ENCODE results near the gene LDB2. TPM values are rescaled to one million over a fixed set of nuclear protein-coding genes. Genes with fewer than 3 reads are reported as not detected.

Gene LDB2
- total RNA-seq, 1 donor from 2014 or later = 3.1 TPM

DNA sequence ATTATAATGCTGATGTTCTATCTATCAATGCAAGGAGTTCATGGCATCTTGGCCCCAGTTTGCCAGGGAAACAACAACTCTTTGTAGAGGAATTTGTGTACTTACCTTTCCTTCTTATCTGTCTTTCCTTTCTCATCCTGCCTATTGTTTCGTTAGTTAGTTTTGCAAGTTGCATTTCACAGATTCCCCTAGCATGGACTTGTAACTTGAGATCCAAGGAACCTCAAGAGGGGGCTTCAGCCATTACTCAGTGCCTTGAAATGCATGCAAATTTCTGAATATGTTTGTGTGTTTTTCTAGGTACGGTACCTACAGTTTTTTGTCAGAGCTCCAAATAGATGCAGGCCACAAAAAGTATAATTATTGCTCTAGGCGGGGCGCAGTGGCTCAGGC, 203.6 kb downstream of the LDB2 start:
- TF ChIP-seq, protein P1, sequence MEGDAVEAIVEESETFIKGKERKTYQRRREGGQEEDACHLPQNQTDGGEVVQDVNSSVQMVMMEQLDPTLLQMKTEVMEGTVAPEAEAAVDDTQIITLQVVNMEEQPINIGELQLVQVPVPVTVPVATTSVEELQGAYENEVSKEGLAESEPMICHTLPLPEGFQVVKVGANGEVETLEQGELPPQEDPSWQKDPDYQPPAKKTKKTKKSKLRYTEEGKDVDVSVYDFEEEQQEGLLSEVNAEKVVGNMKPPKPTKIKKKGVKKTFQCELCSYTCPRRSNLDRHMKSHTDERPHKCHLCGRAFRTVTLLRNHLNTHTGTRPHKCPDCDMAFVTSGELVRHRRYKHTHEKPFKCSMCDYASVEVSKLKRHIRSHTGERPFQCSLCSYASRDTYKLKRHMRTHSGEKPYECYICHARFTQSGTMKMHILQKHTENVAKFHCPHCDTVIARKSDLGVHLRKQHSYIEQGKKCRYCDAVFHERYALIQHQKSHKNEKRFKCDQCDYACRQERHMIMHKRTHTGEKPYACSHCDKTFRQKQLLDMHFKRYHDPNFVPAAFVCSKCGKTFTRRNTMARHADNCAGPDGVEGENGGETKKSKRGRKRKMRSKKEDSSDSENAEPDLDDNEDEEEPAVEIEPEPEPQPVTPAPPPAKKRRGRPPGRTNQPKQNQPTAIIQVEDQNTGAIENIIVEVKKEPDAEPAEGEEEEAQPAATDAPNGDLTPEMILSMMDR (IDR thresholded peaks at IDR 0.05; ENCODE audit: partially characterized antibody, unreplicated experiment) = no peak
- no peak for DNase-seq
- Mint-ChIP-seq H3K4me3 (ENCODE audit: unreplicated experiment) (no peak overlapping the region), H3K9me3 (ENCODE audit: unreplicated experiment) (no peaks in the 10 kb centered on the region), H3K27ac (ENCODE audit: unreplicated experiment) (no peak overlapping the region), H3K27me3 (ENCODE audit: unreplicated experiment) (no peaks in the 10 kb centered on the region), H3K4me1 (ENCODE audit: low read depth, unreplicated experiment) (peaks cover 9% of the 10 kb centered on the region), H3K36me3 (ENCODE audit: unreplicated experiment) (no peaks in the 10 kb centered on the region)

DNA sequence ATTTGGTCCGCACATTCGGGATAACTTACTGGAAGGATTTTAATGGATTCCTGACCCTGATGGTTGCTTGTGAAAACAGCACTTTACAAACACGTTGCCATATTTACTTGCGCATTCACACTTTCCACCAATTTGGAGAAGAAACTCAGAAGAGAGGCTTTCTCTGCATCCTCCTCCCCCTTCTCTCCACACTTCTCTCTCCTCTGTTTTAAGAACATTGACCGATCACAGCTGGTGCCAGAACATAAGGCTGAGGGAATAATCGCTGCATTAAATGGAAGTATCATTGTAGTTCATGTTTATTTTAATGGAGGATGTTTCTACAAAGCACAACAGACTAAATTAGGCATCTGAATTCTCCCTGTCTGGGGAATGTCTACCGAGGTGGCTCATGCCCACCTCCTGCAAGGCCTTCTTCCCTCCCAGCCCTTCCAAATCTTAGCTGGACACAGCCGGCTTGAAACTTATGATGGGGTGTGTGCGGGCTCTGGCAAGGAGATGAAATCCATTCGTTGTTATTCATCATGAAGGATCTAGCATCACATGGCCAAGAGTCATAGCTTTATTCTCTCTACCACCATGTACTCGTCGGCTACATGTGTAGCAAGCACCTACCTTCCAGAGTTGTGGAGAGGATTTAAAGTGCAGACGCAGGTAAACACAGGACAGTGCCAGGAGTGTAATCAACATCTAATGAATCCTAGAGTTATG, 204.1 kb downstream of the LDB2 start:
- Mint-ChIP-seq H3K9me3 (ENCODE audit: unreplicated experiment) (no peaks in the 10 kb centered on the region), H3K4me3 (ENCODE audit: unreplicated experiment) (no peak overlapping the region), H3K27me3 (ENCODE audit: unreplicated experiment) (no peaks in the 10 kb centered on the region), H3K27ac (ENCODE audit: unreplicated experiment) (no peak overlapping the region), H3K36me3 (ENCODE audit: unreplicated experiment) (no peaks in the 10 kb centered on the region), H3K4me1 (ENCODE audit: low read depth, unreplicated experiment) (peaks cover 9% of the 10 kb centered on the region)
- DNase-seq = no peak
- TF ChIP-seq, protein P1 (IDR thresholded peaks at IDR 0.05; ENCODE audit: partially characterized antibody, unreplicated experiment) = no peak

DNA sequence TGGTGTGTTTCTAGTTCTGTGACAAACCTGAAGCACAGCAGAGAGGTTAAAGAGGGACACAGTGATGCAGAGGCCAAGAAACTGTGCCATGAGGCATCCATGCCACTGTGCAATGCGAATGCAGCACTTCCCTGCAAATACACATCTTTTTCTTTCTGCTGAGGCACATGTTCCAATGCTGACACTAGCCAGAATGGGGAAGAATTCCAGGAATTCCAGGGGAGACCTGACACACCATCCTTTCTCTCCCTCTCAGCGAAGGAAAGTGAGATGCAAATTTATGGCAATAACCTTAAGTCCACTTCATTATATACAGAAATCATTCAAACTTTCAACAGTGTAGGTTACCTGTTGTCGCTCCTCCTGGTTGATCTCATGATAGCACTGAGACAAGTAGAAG, 204.8 kb downstream of the LDB2 start:
- DNase-seq = no peak
- H3K27me3 Mint-ChIP-seq (ENCODE audit: unreplicated experiment) = no peaks in the 10 kb centered on the region

DNA sequence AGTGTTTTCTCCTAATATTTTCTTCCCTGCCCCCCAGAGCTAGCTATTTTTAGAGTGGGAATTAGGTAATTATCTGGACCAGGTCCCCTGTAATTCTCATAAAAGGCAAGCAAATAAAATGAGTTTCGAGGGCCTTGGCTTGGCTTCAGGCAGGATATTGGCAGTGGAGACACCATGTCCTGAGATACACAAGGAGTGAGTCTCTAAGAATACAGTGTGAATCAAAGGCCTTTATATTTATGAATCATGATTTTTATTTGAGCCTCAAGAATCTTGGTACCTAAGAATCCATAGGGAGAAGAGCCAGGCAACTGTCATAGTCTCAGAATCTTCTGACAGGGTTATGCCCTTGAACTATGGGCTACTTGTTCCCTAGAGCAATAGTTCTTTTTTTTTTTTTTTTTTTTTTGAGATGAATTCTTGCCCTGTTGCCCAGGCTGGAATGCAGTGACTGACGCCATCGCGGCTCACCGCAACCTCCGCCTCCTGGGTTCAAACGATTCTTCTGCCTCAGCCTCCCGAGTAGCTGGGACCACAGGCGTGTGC, 205.4 kb downstream of the LDB2 start:
- Mint-ChIP-seq H3K27ac (ENCODE audit: unreplicated experiment) (no peak overlapping the region), H3K9me3 (ENCODE audit: unreplicated experiment) (no peaks in the 10 kb centered on the region), H3K4me3 (ENCODE audit: unreplicated experiment) (no peak overlapping the region), H3K27me3 (ENCODE audit: unreplicated experiment) (no peaks in the 10 kb centered on the region), H3K4me1 (ENCODE audit: low read depth, unreplicated experiment) (peaks cover 9% of the 10 kb centered on the region), H3K36me3 (ENCODE audit: unreplicated experiment) (no peaks in the 10 kb centered on the region)
- no peak for DNase-seq
- TF ChIP-seq, protein P1 (IDR thresholded peaks at IDR 0.05; ENCODE audit: partially characterized antibody, unreplicated experiment) = no peak

More for the DNA sequence above, 204.8 kb downstream of the LDB2 start:
- Mint-ChIP-seq H3K36me3 (ENCODE audit: unreplicated experiment) (no peaks in the 10 kb centered on the region), H3K27ac (ENCODE audit: unreplicated experiment) (no peak overlapping the region), H3K4me1 (ENCODE audit: low read depth, unreplicated experiment) (peaks cover 9% of the 10 kb centered on the region), H3K4me3 (ENCODE audit: unreplicated experiment) (no peak overlapping the region), H3K9me3 (ENCODE audit: unreplicated experiment) (no peaks in the 10 kb centered on the region)
- TF ChIP-seq, protein P1 (IDR thresholded peaks at IDR 0.05; ENCODE audit: partially characterized antibody, unreplicated experiment) = no peak

DNA sequence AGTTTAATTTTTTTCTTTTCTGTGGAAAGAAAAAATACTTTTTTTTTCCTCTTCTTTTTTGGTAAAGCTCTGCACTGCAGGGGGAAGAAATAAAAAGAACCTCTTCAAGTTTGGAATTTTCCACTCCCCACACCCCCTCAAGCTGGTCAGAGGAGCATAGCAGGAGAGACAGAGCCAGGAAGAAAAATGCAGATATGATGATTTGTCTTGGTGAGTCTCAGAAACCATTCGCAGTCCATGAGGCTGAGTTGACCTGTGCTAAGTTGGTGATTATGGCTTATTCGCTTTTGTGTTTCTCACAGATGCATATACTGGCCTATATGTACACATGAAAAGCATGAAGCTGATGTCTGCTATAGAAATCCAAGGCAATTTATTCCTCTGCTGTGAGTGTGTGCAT, 205.9 kb downstream of the LDB2 start:
- Mint-ChIP-seq H3K4me1 (ENCODE audit: low read depth, unreplicated experiment) (peaks cover 9% of the 10 kb centered on the region), H3K27me3 (ENCODE audit: unreplicated experiment) (no peaks in the 10 kb centered on the region)
- DNase-seq = no peak

More for the DNA sequence above, 205.9 kb downstream of the LDB2 start:
- Mint-ChIP-seq H3K4me3 (ENCODE audit: unreplicated experiment) (no peak overlapping the region), H3K36me3 (ENCODE audit: unreplicated experiment) (no peaks in the 10 kb centered on the region), H3K9me3 (ENCODE audit: unreplicated experiment) (no peaks in the 10 kb centered on the region), H3K27ac (ENCODE audit: unreplicated experiment) (no peak overlapping the region)
- TF ChIP-seq, protein P1 (IDR thresholded peaks at IDR 0.05; ENCODE audit: partially characterized antibody, unreplicated experiment) = no peak

Measured in glutamatergic neuron (in vitro differentiated cells).